ENCODE measurements around the gene TMEM54.

Gene TMEM54

GRCh38 chr1:32900956-32901822 lies at the start of gene TMEM54:
TMEM54 (minus strand) TSS chr1:32901389; CDS start chr1:32901238, 151 bp downstream.
- TF ChIP-seq FOXM1 (IDR thresholded peaks at IDR 0.05; ENCODE audit: borderline replicate concordance) (0 out of 2 replicates have a peak, but pooled peaks have one; percentile 43), FOXA1 (IDR thresholded peaks at IDR 0.05) (no peak), L3MBTL2 (conservative IDR thresholded peaks at IDR 0.05) (peak; percentile 69)
- POLR2A ChIA-PET = no interaction called here
- CTCF ChIA-PET = interaction anchor here (0.6 to 1.2 kb wide), 2 partner anchors 9 to 21 kb away, joined by 3 to 4 read pairs; no protein-coding TSS in a partner anchor
- DNase-seq (ENCODE audit: extremely low spot score) = peak; percentile 71

GRCh38 chr1:32949519-32949918 lies 48.3 kb upstream of the TMEM54 start:
- DNase-seq (ENCODE audit: extremely low spot score) = no peak
- ChIA-PET POLR2A (interaction anchor here (0.7 to 1.1 kb wide), 2 partner anchors 9 to 51 kb away, joined by 3 to 6 read pairs; no protein-coding TSS in a partner anchor), CTCF (interaction anchor here (1.5 kb wide), 1 partner anchor 237 kb away, joined by 3 read pairs; no protein-coding TSS in a partner anchor)
- no peak for TF ChIP-seq SP1 (IDR thresholded peaks at IDR 0.05)
- no peak for TF ChIP-seq SUZ12 (IDR thresholded peaks at IDR 0.05)
- no peak for TF ChIP-seq L3MBTL2 (conservative IDR thresholded peaks at IDR 0.05)
- no peak for TF ChIP-seq TARDBP (IDR thresholded peaks at IDR 0.05)
- TF ChIP-seq BHLHE40 (IDR thresholded peaks at IDR 0.05; ENCODE audit: borderline replicate concordance) = no peak
- TF ChIP-seq FOXA1 (IDR thresholded peaks at IDR 0.05) = no peak
- TF ChIP-seq PKNOX1 (IDR thresholded peaks at IDR 0.05) = no peak
- TF ChIP-seq HDGF (IDR thresholded peaks at IDR 0.05; ENCODE audit: borderline replicate concordance) = no peak
- TF ChIP-seq ZNF384 (IDR thresholded peaks at IDR 0.05) = no peak
- no peak for TF ChIP-seq CTBP1 (IDR thresholded peaks at IDR 0.05; ENCODE audit: borderline replicate concordance)
- TF ChIP-seq ELF4 (IDR thresholded peaks at IDR 0.05) = no peak
- no peak for TF ChIP-seq FOXK2 (IDR thresholded peaks at IDR 0.05)
- no peak for TF ChIP-seq ARNT (IDR thresholded peaks at IDR 0.05)
- TF ChIP-seq NFRKB (IDR thresholded peaks at IDR 0.05) = no peak

- ChIA-PET CTCF (interaction anchor here (1.5 kb wide), 1 partner anchor 236 kb away, joined by 3 read pairs; no protein-coding TSS in a partner anchor), POLR2A (interaction anchor here (1.1 to 1.2 kb wide), 2 partner anchors 10 to 58 kb away, joined by 3 to 6 read pairs; no protein-coding TSS in a partner anchor)
- TF ChIP-seq LEF1 (IDR thresholded peaks at IDR 0.05; ENCODE audit: borderline replicate concordance) (no peak), L3MBTL2 (conservative IDR thresholded peaks at IDR 0.05) (no peak), ELF4 (IDR thresholded peaks at IDR 0.05) (no peak), PKNOX1 (IDR thresholded peaks at IDR 0.05) (peak; percentile 84)
- no peak for DNase-seq (ENCODE audit: extremely low spot score)
Observed at GRCh38 chr1:32948905-32949304, 47.7 kb upstream of the TMEM54 start.

GRCh38 chr1:32948390-32948722 lies 47.2 kb upstream of the TMEM54 start:
- ChIA-PET POLR2A (interaction anchor here (1.1 to 1.4 kb wide), 4 partner anchors 11 to 59 kb away, joined by 3 to 6 read pairs (median 4); partner anchors contain the start of gene RNF19B), CTCF (no interaction called here)
- DNase-seq (ENCODE audit: extremely low spot score) = no peak
- TF ChIP-seq SP1 (IDR thresholded peaks at IDR 0.05) (no peak), FOXK2 (IDR thresholded peaks at IDR 0.05) (no peak), BHLHE40 (IDR thresholded peaks at IDR 0.05; ENCODE audit: borderline replicate concordance) (no peak), ELF4 (IDR thresholded peaks at IDR 0.05) (no peak), FOXA1 (IDR thresholded peaks at IDR 0.05) (no peak), PKNOX1 (IDR thresholded peaks at IDR 0.05) (no peak), HDGF (IDR thresholded peaks at IDR 0.05; ENCODE audit: borderline replicate concordance) (no peak), CTBP1 (IDR thresholded peaks at IDR 0.05; ENCODE audit: borderline replicate concordance) (no peak), NFRKB (IDR thresholded peaks at IDR 0.05) (no peak), L3MBTL2 (conservative IDR thresholded peaks at IDR 0.05) (no peak), TARDBP (IDR thresholded peaks at IDR 0.05) (no peak), ARNT (IDR thresholded peaks at IDR 0.05) (no peak)

GRCh38 chr1:32947669-32948389 lies 46.6 kb upstream of the TMEM54 start:
- ChIA-PET POLR2A (interaction anchor here (1.2 to 1.4 kb wide), 3 partner anchors 16 to 59 kb away, joined by 3 to 5 read pairs (median 3); partner anchors contain the start of gene RNF19B), CTCF (no interaction called here)
- TF ChIP-seq NFRKB (IDR thresholded peaks at IDR 0.05) = no peak
- no peak for TF ChIP-seq ARNT (IDR thresholded peaks at IDR 0.05)
- no peak for TF ChIP-seq TARDBP (IDR thresholded peaks at IDR 0.05)
- TF ChIP-seq CTBP1 (IDR thresholded peaks at IDR 0.05; ENCODE audit: borderline replicate concordance) = no peak
- DNase-seq (ENCODE audit: extremely low spot score) = no peak

- POLR2A ChIA-PET = no interaction called here
- CTCF ChIA-PET = no interaction called here
- no peak for DNase-seq (ENCODE audit: extremely low spot score)
- TF ChIP-seq ELF4 (IDR thresholded peaks at IDR 0.05) (no peak), FOXA1 (IDR thresholded peaks at IDR 0.05) (no peak), ARNT (IDR thresholded peaks at IDR 0.05) (no peak), PKNOX1 (IDR thresholded peaks at IDR 0.05) (no peak), BHLHE40 (IDR thresholded peaks at IDR 0.05; ENCODE audit: borderline replicate concordance) (no peak), L3MBTL2 (conservative IDR thresholded peaks at IDR 0.05) (no peak), SP1 (IDR thresholded peaks at IDR 0.05) (no peak), TARDBP (IDR thresholded peaks at IDR 0.05) (no peak)
Observed at GRCh38 chr1:32946413-32946812, 45.2 kb upstream of the TMEM54 start.
